HG02973 (cell line): ENCODE results near the gene MEI1.

Experiments
- ATAC-seq: cut with Tn5 transposase; IDR thresholded peaks from one replicate; pipeline ENCODE4 v1.9.1; 2021; ENCODE audit warnings: moderate library complexity; ENCODE audit not compliant: unreplicated experiment

The MEI1 gene

GRCh38 chr22:41781507-41781906 lies 82.2 kb downstream of the MEI1 start:
- peak; percentile 8 for ATAC-seq

DNA sequence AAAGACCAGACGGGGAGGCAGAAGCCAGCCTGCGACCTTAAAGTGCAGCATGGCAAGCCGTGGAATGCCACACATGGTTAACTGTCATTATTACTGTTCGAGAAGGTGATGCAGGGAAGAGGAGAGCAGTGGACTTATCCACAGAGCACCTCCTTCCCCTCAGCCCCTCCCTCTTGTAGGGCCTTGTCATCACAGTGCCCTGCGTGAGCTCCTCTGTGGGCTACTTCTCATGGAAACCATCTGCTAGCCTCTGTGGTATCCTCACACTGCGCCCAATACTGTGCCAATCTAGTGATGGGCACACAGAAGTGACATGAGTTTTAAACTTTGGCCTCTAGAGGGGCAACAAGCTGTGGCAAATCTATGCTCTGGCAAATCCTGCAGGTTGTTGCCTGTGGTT lies 83.0 kb downstream of the MEI1 start:
- no peak for ATAC-seq

GRCh38 chr22:41782751-41783150 lies 83.4 kb downstream of the MEI1 start:
- ATAC-seq: no peak

DNA sequence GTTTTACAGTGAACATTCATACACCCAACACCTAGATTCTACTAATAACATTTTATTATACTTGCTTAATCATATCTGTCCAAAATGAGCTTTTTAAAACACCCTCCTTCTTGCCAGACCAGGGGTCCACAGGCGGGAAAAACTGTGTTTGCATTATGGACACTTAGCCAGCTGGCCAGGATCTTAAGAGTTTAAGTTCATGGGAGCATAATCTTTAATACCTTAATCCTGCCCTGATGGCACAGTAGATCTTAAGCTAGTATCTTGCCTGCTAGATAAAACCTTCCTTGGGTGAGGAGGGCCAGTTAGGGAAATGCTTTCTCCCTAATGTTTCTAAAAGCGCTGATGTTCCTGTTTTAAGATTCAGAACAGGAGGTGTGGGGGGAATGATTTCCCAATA lies 88.0 kb downstream of the MEI1 start:
- no peak for ATAC-seq

DNA sequence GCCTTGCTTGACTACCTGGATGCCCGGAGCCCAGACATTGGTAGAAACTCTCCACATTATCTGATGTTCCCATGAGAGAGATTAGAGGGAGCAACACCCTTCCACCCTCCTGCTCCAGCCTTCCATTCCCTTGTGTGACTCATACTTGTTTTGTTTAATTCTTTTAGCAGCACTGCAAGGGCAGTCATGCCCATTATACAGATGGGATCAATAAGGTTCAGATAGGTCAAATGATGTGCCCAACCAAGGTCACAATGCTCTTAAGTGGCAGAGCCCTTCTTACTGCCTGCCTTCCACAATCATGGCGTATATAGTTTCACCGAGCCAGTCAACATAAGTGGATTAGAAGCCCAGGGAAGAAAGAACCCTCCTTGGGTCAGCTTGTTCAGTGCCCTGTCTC lies 94.6 kb downstream of the MEI1 start:
- ATAC-seq: no peak

GRCh38 chr22:41798736-41799135 lies 99.4 kb downstream of the MEI1 start:
- no peak for ATAC-seq

DNA sequence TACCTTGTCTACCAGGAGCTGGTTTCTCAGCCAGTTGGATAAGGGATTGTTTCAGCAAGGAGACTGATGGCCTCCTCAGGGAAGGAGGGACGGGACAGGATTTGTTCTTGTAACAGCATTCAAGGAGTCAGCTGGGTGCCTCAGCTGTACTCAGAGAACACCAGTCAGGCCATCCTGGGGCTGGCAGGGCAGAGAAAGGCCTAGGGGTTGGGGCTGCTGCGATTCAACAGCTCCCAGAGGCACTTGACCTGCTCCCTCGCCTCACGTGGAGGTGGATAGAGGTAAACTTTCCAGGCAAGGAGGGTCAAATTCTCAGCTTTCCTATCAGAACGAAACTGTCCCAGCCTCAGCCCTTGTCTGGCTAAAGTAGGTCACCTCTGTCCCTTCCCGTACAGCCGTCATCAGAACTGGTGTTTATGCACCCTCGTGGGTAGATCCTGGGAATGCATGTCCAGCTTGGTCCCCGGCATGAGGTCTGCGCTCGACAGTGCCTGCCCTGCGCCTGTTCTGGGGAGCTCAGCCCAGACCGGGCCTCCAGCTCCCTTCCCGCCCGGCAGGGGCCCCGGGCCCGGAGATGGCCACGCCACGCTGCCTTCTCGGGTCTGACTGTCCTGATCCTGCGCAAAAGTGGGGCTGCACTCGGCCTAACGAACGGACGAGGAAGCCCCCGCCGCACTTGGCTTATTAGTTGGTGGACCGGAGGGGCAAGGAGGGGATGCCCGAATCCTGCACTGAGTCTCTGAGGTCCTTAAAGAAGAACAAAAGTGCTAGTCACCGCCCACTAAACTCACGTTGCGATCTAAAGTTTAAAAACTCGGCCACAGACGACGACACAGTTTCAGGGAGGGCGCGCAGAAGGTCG lies 100.4 kb downstream of the MEI1 start:
- peak; percentile 24 for ATAC-seq

- peak; percentile 82 for ATAC-seq
These were observed 101.2 kb downstream of the MEI1 start, which contains the start of gene CCDC134 for GRCh38 chr22:41800348-41801146. TSS of gene CCDC134 (plus strand) at chr22:41800679. CDS start at chr22:41808891, 8,212 bp downstream.

- ATAC-seq: no peak
These were observed 102.0 kb downstream of the MEI1 start for GRCh38 chr22:41801147-41801819.

- ATAC-seq: no peak
These were observed 102.6 kb downstream of the MEI1 start for GRCh38 chr22:41801886-41802285.

GRCh38 chr22:41805639-41806038 lies 106.3 kb downstream of the MEI1 start:
- ATAC-seq: no peak

DNA sequence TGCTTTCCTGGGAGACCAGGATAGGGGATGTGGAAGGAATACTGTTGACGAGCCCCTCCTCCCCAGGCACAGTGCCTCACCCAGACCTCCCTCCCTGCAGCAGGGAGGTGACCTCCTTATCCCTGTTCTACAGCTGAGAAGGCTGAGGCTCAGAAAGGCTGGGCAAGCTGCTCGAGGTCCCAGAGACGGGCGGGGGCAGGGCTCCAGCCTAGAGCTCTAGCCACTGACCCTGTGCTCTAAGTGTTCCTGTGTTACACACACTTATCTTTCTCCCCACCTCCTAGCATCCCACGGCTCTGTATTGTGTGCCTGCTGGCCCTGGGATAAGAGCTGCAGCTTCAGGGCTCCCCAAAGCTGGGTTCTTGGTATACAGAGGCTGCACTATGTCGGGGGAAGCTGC lies 109.1 kb downstream of the MEI1 start:
- ATAC-seq: no peak

DNA sequence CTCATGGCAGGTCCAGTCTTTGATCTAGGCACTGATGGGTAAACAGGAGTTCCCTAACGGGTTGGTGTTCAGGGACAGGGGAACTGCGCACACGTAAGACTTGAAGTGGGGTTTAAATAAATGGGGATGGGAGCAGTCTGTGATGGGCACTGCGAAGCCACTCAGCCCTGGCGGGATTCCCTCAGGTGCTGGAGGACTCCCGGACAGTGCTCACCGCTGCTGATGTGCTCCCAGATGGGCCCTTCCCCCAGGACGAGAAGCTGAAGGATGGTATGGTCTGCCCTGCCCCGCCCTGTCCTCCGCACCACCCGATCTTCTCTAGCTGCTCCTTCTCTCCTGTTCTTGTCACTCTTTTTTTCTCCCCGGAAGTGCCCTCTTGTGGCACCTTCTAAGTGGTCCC lies 110.7 kb downstream of the MEI1 start:
- ATAC-seq: no peak

DNA sequence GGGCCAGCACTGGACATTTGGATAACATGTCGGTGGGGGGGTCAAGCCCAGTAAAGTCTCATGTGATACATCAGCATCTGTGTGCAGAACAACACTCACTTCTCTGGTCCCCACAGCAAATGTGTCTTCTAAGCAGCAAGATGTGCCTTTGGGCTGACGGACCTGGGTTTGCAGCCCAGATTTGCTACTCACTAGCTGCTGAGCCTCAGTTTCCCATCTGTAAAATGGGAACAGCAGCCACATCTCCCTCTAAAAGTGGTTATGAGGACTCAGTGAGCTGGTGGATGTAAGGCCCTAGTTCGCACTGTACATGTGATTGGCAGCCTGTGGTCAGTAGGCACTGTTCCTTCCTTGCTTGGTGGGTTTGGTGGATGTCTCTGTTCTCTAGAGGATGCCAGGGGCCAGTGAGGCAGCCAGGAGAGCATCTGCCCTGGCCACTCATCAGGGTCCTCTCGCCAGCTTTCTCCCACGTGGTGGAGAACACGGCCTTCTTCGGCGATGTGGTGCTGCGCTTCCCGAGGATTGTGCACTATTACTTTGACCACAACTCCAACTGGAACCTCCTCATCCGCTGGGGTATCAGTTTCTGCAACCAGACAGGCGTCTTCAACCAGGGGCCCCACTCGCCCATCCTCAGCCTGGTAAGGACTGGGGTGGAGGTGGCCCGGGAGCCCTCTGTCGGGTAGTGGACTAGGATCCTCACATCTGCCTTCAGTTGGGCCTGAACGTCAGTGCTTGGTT lies 113.7 kb downstream of the MEI1 start:
- ATAC-seq: no peak

DNA sequence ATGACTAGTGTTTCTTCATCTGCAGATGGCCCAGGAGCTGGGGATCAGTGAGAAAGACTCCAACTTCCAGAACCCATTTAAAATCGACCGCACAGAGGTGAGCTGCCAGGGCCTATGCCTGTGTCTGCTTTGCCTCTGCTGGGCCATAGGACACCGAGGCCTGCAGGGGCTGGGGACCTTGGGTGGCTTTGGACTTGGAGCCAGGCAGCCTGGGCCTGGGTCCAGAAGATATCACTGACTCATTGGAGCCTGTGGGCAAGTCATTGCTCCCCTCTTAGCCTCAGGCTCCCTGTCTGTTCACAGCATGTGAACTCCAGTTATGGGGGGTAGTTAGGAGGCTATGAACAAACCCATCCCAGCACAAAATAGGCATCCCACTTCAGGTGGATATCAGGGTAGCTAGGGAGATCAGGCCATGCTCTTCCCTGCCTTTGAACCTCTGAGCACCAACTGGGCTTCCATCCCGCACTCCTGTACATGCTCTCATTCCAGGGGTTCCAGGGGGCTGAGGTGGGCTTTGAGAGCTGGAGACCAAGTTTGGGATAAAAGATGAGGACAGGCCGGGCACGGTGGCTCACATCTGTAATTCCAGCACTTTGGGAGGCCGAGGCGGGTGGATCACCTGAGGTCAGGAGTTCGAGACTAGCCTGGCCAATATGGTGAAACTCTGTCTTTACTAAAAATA lies 114.6 kb downstream of the MEI1 start:
- no peak for ATAC-seq

DNA sequence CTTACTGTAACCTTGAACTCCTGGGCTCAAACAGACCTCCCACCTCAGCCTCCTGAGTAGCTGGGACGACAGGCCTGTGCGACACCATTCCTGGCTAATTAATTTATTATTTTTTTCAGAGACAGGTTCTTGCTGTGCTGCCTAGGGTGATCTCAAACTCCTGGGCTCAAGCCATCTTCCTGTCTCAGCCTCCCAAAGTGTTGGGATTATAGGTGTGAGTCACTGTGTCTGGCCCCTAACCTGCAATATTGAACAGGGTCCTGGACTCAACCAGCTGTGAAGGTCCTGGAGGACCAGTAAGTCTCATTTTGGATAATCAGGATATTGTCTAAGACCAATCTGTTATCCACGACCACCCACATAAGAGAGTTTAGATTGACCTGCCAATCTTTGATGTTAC lies 116.4 kb downstream of the MEI1 start:
- no peak for ATAC-seq

DNA sequence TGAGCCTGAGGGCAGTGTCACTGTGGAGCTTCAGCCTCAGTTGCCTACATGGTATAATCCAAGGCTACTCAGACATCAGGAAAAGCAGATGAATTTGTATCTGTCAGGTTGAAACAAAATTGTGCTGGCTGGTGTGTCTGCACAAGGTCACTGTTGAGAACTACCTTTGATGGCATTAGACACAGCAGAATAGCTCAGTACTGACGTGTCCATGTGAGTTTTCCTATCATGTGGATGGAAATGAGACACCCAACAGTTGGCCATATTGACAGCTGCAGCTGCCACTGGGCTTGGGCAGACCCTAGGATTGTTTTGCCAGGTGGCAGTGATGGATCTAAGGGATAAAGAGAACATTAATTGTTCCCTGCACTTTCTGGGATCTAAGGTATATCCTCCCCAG lies 116.9 kb downstream of the MEI1 start:
- ATAC-seq: no peak

GRCh38 chr22:41816871-41817270 lies 117.6 kb downstream of the MEI1 start:
- no peak for ATAC-seq

DNA sequence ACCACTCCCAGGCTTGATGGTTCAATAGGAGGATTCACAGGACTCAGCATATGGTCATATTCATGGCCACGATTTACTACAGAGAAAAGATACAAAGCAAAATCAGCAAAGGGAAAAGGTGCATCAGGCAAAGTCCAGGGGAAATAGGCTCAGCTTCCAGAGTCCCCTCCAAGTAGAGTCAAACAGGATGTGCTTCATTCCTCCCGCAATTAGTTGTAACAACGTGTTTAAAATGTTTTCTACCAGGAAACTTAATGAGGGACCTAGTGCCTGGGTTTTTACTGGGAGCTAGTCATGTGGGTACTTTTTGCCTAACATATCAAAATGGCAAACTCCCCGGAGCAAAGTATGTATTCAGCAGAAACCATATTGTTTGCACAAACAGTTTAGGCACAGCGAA lies 118.7 kb downstream of the MEI1 start:
- no peak for ATAC-seq

DNA sequence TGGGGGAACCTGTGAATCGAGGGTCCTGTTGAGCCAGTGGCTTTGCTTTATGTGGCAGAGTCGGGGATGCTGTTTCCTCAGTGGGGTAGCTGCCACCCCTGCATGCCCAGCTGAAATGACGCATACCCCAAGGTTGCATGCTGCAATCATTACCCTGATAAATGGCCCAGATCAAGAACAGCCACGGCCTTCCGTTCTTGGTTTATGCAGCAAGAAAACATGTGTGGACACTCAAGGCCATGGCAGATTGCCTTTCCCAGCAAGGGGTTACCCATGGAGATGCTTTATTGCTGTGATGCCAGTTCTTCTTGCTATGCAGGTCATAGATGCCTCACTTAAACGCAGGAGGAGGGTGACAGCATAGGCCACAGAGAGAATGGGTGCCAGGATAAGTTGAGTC lies 119.3 kb downstream of the MEI1 start:
- no peak for ATAC-seq
